ENCODE measurements around the gene PIP4K2A. TPM values are rescaled to one million over a fixed set of nuclear protein-coding genes. Genes with fewer than 3 reads are reported as not detected.

PIP4K2A gene
- total and polyA plus RNA-seq, 2 donors (not counting 3 experiments of a cell fraction or from before 2014, with no cell fraction given), result 11.8 to 32.6 TPM

- Histone ChIP-seq H3K9ac (replicated peaks; ENCODE audit: extremely low read depth, insufficient read depth, low read length) (no peak overlapping the region), H3K4me2 (ENCODE audit: insufficient read depth, low read length) (no peak overlapping the region), H4K20me1 (replicated peaks; ENCODE audit: control insufficient read depth, extremely low read depth, insufficient read depth, low read length) (no peaks in the 10 kb centered on the region), H3K27me3 (ENCODE audit: control insufficient read depth in 2 of 2, insufficient read depth in 2 of 2, low read length in 2 of 2) (no peaks in the 10 kb centered on the region), H3K79me2 (ENCODE audit: control insufficient read depth, insufficient read depth, low read length) (peaks cover 51% of the 10 kb centered on the region), H2AFZ (ENCODE audit: low read depth, low read length) (no peak overlapping the region), H3K9me1 (replicated peaks; ENCODE audit: control insufficient read depth, extremely low read depth, insufficient read depth, low read length) (no peaks in the 10 kb centered on the region), H3K27ac (ENCODE audit: insufficient read depth, low read depth, low read length) (no peak overlapping the region), H3K4me3 (replicated peaks in 1 of 3; ENCODE audit: insufficient read depth in 1 of 3, low read depth in 1 of 3, low read length in 3 of 3) (no peak overlapping the region), H3K9me3 (replicated peaks; ENCODE audit: control insufficient read depth, insufficient read depth, low read length) (no peaks in the 10 kb centered on the region), H3K36me3 (ENCODE audit: control insufficient read depth in 2 of 2, extremely low read depth in 1 of 2, insufficient read depth in 2 of 2, low read length in 2 of 2) (no peaks in the 10 kb centered on the region), H3K4me1 (ENCODE audit: control insufficient read depth, extremely low read depth, insufficient read depth, low read length) (no peaks in the 10 kb centered on the region)
- TF ChIP-seq POLR2AphosphoS5 (IDR thresholded peaks at IDR 0.05; ENCODE audit: insufficient read depth, low read depth, low read length) (no peak), CTCF (IDR thresholded peaks at IDR 0.05; ENCODE audit: extremely low read depth in 1 of 2, insufficient read depth in 1 of 2, low read depth in 1 of 2, low read length in 2 of 2) (no peak), POLR2A (IDR thresholded peaks at IDR 0.05; ENCODE audit: low read depth, low read length) (no peak), MYC (IDR thresholded peaks at IDR 0.05; ENCODE audit: low read depth, low read length) (no peak), GATA2 (IDR thresholded peaks at IDR 0.05; ENCODE audit: insufficient read depth, insufficient read length, low read depth, low read length) (no peak), EZH2 (IDR thresholded peaks at IDR 0.05; ENCODE audit: borderline replicate concordance, low read depth, low read length, severe bottlenecking) (no peak), JUN (IDR thresholded peaks at IDR 0.05; ENCODE audit: borderline replicate concordance, insufficient read depth, insufficient read length, low read depth) (no peak), MAX (IDR thresholded peaks at IDR 0.05; ENCODE audit: insufficient read depth, insufficient read length) (no peak), FOS (IDR thresholded peaks at IDR 0.05; ENCODE audit: borderline replicate concordance, insufficient read depth, low read length) (no peak)
- POLR2A ChIA-PET, result no interaction called here
- dilution Hi-C loops (cut with MboI; ENCODE audit: extremely low pct_ligation_motif_present, low sequenced_read_pairs) (no loop called here), intact Hi-C loops (cut with micrococcal nuclease) (no loop called here)
- FAIRE-seq, result no peak
- CTCF ChIA-PET, result no interaction called here
- DNase-seq (ENCODE audit: low read depth, low spot score), result no peak
- BruUV-seq (replicated peaks), result no TSS peak
Measured at GRCh38 chr10:22701132-22701826, 13.1 kb downstream of the PIP4K2A start.
